GM10266 (cell line): ENCODE results near the gene GRK4.

ENCODE experiments used
- DNase-seq: peaks from one replicate; pipeline ENCODE4 v3.0.0; 2012; ENCODE audit errors: extremely low spot score
- TF ChIP-seq, protein P1 (sequence below): IDR thresholded peaks from 2 replicates; pipeline ENCODE4 v1.5.1; 2012; ENCODE audit warnings: mild to moderate bottlenecking, low read depth; ENCODE audit not compliant: control insufficient read depth, insufficient read depth; ENCODE audit errors: missing control alignments

The GRK4 gene

DNA sequence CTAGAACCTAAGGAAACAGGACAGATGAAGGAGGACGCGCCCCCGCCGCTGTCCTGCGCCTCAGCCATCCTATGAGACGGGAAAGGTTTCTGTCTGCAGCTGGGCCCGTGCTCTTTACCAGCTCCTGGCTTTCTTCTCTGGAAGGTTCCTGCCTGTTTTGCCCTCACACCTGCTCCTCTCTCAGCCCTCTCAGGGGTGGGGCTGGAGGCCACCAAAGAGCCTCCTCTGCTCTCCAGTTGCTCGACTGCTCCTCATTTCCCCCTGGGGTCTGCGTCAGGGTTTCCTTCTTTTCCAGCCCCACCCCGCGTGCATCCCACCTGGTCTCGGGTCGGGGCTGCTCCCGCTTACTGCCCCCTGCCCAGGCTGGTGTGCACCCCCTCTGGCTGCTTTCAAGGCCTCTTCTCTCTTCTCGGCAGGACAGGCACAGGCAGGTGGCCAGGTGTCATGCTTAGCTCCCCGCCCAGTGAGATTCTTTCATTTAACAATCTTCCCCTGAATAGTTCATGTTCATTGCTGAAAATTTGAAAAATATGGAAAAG is 106.4 kb downstream of the GRK4 start:
- TF ChIP-seq, protein P1, sequence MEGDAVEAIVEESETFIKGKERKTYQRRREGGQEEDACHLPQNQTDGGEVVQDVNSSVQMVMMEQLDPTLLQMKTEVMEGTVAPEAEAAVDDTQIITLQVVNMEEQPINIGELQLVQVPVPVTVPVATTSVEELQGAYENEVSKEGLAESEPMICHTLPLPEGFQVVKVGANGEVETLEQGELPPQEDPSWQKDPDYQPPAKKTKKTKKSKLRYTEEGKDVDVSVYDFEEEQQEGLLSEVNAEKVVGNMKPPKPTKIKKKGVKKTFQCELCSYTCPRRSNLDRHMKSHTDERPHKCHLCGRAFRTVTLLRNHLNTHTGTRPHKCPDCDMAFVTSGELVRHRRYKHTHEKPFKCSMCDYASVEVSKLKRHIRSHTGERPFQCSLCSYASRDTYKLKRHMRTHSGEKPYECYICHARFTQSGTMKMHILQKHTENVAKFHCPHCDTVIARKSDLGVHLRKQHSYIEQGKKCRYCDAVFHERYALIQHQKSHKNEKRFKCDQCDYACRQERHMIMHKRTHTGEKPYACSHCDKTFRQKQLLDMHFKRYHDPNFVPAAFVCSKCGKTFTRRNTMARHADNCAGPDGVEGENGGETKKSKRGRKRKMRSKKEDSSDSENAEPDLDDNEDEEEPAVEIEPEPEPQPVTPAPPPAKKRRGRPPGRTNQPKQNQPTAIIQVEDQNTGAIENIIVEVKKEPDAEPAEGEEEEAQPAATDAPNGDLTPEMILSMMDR, result no peak
- DNase-seq, result no peak

DNA sequence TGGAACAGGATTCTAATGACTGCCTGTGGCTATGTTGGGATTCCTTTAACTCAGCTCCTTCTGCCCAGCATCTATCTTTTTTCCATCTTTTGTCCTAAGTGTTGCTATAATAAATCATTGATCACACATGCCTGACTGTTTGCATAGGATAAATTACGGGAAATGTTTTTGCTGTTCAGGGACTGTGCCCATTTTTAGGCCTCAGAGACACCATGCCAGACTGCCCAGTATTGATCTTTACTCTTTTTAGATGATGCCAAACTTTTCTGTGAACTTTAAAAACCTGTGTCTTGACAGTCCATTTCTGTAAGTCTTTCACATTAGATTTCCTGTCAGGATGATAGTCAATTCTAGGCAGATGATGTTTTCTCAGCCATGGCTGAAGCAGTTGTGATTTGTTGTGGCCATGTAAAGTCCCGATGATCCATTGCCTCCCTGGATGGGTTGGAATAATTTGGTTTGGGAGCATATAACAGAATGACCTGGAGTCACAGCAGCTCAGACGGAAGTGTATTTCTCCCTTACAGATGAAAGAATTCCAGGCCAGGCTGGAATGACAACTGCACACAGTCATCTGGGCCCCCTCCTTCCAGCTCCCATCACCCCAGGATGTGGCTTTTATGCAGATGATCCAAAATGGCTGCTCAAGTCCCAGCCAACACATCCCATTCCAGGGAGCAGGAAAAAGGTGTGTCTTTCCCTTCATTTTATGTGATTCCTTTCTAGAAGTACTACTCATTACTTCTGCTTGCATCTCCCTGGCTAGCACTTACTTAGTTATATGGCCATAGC is 107.5 kb downstream of the GRK4 start:
- TF ChIP-seq, protein P1, result no peak
- DNase-seq, result no peak

DNA sequence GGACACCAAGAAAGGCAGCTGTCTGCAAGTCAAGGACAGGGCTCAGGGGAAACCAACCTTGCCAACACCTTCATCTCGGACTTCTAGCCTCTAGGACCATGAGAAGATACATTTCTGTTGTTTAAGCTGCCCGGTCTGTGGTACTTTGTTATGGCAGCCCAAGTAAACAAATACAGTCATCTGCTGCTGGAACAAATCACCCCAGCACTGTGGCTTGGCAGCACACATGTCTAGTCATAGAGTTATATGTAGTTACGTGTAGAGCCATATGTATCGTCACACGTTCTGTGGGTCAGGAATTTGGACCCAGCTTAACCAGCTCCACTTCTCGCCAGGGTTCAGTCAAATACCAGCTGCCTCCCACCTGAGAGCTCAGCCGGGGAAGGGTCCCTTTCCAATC is 108.4 kb downstream of the GRK4 start:
- TF ChIP-seq, protein P1, result no peak

DNA sequence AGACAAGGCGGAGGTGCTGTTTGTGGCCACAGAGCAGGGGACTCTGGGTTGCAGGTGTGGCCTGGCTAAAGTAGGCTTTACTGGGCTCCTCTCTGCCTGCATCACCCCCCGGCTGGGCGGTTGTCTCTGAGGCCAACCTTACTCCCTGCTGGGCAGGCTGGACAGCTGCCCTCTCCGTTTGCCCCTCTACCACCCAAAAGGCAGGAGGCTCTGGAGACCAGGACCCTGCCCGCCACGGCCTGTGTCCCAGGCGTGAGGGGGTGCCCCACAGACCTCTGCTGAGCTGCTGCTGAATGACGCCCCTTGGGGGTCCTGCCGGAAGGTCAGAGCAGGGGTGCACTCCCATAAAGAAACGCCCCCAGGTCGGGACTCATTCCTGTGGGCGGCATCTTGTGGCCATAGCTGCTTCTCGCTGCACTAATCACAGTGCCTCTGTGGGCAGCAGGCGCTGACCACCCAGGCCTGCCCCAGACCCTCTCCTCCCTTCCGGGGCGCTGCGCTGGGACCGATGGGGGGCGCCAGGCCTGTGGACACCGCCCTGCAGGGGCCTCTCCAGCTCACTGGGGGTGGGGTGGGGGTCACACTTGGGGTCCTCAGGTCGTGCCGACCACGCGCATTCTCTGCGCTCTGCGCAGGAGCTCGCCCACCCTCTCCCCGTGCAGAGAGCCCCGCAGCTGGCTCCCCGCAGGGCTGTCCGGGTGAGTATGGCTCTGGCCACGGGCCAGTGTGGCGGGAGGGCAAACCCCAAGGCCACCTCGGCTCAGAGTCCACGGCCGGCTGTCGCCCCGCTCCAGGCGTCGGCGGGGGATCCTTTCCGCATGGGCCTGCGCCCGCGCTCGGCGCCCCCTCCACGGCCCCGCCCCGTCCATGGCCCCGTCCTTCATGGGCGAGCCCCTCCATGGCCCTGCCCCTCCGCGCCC is 110.0 kb downstream of the GRK4 start:
- TF ChIP-seq, protein P1, result peak; percentile 12
- DNase-seq, result no peak

More for the DNA sequence above, 108.4 kb downstream of the GRK4 start:
- DNase-seq, result no peak

DNA sequence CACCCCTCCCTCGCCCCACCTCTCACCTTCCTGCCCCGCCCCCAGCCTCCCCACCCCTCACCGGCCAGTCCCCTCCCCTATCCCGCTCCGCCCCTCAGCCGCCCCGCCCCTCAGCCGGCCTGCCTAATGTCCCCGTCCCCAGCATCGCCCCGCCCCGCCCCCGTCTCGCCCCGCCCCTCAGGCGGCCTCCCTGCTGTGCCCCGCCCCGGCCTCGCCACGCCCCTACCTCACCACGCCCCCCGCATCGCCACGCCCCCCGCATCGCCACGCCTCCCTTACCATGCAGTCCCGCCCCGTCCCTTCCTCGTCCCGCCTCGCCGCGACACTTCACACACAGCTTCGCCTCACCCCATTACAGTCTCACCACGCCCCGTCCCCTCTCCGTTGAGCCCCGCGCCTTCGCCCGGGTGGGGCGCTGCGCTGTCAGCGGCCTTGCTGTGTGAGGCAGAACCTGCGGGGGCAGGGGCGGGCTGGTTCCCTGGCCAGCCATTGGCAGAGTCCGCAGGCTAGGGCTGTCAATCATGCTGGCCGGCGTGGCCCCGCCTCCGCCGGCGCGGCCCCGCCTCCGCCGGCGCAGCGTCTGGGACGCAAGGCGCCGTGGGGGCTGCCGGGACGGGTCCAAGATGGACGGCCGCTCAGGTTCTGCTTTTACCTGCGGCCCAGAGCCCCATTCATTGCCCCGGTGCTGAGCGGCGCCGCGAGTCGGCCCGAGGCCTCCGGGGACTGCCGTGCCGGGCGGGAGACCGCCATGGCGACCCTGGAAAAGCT is 110.9 kb downstream of the GRK4 start, which contains the start of the genes HTT and HTT-AS:
TSS of gene HTT (plus strand) at position 604 of the 768 bp plus-strand sequence. CDS start at position 749, 145 bp downstream.
TSS of gene HTT-AS (minus strand) at position 461 of the 768 bp plus-strand sequence.
- peak; percentile 99 for DNase-seq
- TF ChIP-seq, protein P1, result peak; percentile 23

DNA sequence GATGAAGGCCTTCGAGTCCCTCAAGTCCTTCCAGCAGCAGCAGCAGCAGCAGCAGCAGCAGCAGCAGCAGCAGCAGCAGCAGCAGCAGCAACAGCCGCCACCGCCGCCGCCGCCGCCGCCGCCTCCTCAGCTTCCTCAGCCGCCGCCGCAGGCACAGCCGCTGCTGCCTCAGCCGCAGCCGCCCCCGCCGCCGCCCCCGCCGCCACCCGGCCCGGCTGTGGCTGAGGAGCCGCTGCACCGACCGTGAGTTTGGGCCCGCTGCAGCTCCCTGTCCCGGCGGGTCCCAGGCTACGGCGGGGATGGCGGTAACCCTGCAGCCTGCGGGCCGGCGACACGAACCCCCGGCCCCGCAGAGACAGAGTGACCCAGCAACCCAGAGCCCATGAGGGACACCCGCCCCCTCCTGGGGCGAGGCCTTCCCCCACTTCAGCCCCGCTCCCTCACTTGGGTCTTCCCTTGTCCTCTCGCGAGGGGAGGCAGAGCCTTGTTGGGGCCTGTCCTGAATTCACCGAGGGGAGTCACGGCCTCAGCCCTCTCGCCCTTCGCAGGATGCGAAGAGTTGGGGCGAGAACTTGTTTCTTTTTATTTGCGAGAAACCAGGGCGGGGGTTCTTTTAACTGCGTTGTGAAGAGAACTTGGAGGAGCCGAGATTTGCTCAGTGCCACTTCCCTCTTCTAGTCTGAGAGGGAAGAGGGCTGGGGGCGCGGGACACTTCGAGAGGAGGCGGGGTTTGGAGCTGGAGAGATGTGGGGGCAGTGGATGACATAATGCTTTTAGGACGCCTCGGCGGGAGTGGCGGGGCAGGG is 111.7 kb downstream of the GRK4 start:
- TF ChIP-seq, protein P1, result no peak
- peak; percentile 67 for DNase-seq
